Activated naive CD8-positive, alpha-beta T cell treated with anti-CD3 and anti-CD28 coated beads, Interleukin-2, amount 50 U/mL, for 24 hours (primary cell): ENCODE data around the gene RIPK3.

Experiments used
- ATAC-seq: fragments of 150-1000 bp; cut with Tn5 transposase; one replicate; pipeline ENCODE4 v1.10.0; 2021
- DNase-seq: peaks from one replicate; pipeline ENCODE4 v3.0.0; 2021
- H3K27ac Mint-ChIP-seq: one replicate; pipeline ENCODE4 v1.8.0; 2021; ENCODE audit warnings: mild to moderate bottlenecking, mixed read lengths
- H3K27me3 Mint-ChIP-seq: one replicate; pipeline ENCODE4 v1.8.0; 2021; ENCODE audit warnings: mixed read lengths
- H3K36me3 Mint-ChIP-seq: one replicate; pipeline ENCODE4 v1.8.0; 2021; ENCODE audit warnings: low read depth, mixed read lengths
- H3K4me1 Mint-ChIP-seq: one replicate; pipeline ENCODE4 v1.8.0; 2021; ENCODE audit warnings: mixed read lengths
- H3K4me3 Mint-ChIP-seq: one replicate; pipeline ENCODE4 v1.8.0; 2021; ENCODE audit warnings: mild to moderate bottlenecking, moderate library complexity, mixed read lengths
- H3K9me3 Mint-ChIP-seq: one replicate; pipeline ENCODE4 v1.8.0; 2021; ENCODE audit warnings: mixed read lengths

RIPK3 gene

DNA sequence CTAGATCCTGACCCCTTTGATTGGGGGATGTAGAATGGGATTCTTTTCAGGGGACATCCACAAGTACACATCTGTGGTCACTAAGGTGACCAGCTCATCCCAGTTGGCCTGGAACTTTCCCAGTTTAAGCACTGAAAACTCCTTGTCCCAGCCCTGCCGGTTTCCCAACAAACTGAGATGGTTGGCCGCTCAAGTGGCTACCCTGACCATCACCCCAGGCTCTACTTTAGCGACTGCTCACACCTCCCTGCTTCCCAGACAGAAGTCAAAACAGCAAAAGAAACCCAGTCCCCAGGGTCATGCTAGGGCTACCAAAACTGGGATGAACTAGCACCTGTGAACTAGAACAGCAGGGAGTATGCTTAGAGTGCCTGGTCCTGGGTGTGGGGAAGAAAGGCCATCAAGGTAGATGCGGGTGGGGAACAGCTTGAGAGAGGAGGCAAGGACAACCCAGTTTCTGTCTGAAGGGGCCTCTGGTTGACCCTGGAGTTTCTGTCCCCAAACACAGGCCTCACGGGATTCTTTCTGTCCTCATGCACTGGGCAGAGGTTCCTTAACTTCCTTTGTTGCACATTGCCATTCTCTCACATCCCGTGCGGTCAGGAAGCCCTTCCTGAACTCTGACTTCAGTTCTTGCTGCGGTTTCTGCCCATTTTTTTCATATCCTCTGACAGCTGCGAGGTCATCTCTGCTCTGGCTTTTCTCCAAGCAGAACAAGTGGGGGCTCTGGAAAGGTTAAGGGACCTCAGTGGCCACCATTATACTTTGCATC is 26.9 kb downstream of the RIPK3 start:
- no peak for DNase-seq
- ATAC-seq, result no peak
- Mint-ChIP-seq H3K4me1 (peaks cover 81% of the 10 kb centered on the region), H3K36me3 (peaks cover 29% of the 10 kb centered on the region), H3K4me3 (peak overlapping the region; percentile 68), H3K27ac (peak overlapping the region; percentile 40), H3K9me3 (no peaks in the 10 kb centered on the region), H3K27me3 (no peaks in the 10 kb centered on the region)

DNA sequence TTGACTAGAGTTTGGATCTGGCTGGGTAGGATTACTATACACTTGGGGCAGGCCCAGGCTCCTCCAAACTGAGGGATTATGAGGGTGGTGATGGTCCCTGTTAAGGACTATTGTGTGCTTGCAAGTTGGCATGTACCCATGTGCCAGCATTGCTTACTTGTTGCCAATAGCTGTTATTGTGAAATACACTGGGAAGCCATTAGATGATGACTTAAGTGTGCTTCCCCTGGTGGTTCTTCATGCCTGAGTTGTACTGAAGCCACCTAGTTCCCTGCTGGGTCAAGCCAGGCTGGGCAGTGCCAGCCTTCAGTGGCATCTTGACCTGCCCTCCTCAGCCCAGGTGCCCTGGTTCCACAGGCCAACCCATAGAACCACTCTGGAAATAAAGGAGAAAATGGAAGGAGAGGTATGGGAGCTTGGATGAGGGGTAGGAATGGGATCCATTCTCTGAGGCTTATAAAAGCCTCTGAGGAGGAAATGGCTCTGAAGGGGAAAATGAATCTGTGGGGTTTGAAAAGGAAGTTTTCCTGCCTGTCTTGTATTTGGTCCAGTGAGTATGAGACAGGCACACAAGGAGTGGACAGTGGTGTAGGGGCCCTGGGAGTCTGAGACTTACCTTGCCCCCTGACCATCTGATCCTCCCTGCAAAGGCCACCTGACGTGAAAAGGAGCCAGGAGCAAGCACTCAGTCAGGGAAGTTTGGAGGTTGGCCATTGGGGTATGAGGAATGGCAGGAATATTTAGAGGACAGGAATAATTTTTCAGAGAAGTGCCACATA is 27.8 kb downstream of the RIPK3 start:
- DNase-seq (no peak), ATAC-seq (no peak)
- Mint-ChIP-seq H3K9me3 (no peaks in the 10 kb centered on the region), H3K27ac (peak overlapping the region; percentile 39), H3K4me3 (peak overlapping the region; percentile 68), H3K27me3 (no peaks in the 10 kb centered on the region), H3K36me3 (peaks cover 33% of the 10 kb centered on the region), H3K4me1 (peaks cover 78% of the 10 kb centered on the region)

- peak; percentile 87 for ATAC-seq
- Mint-ChIP-seq H3K27ac (peak within 1 kb of the TSS; percentile 83), H3K4me1 (peaks cover 72% of the 10 kb centered on the region), H3K4me3 (peak within 1 kb of the TSS; percentile 74), H3K36me3 (peaks cover 42% of the 10 kb centered on the region), H3K9me3 (no peaks in the 10 kb centered on the region), H3K27me3 (no peaks in the 10 kb centered on the region)
- peak; percentile 67 for DNase-seq
Observed at GRCh38 chr14:24310646-24311604, 28.9 kb downstream of the RIPK3 start, which contains the start of gene LTB4R. LTB4R (plus strand) TSS chr14:24311502; CDS start chr14:24315652, 4,150 bp downstream.

- DNase-seq (no peak), ATAC-seq (no peak)
- Mint-ChIP-seq H3K4me1 (peaks cover 67% of the 10 kb centered on the region), H3K4me3 (peak overlapping the region; percentile 74), H3K36me3 (peaks cover 44% of the 10 kb centered on the region), H3K27ac (peak overlapping the region; percentile 83), H3K27me3 (no peaks in the 10 kb centered on the region), H3K9me3 (no peaks in the 10 kb centered on the region)
Observed at GRCh38 chr14:24310265-24310645, 29.5 kb downstream of the RIPK3 start.

DNA sequence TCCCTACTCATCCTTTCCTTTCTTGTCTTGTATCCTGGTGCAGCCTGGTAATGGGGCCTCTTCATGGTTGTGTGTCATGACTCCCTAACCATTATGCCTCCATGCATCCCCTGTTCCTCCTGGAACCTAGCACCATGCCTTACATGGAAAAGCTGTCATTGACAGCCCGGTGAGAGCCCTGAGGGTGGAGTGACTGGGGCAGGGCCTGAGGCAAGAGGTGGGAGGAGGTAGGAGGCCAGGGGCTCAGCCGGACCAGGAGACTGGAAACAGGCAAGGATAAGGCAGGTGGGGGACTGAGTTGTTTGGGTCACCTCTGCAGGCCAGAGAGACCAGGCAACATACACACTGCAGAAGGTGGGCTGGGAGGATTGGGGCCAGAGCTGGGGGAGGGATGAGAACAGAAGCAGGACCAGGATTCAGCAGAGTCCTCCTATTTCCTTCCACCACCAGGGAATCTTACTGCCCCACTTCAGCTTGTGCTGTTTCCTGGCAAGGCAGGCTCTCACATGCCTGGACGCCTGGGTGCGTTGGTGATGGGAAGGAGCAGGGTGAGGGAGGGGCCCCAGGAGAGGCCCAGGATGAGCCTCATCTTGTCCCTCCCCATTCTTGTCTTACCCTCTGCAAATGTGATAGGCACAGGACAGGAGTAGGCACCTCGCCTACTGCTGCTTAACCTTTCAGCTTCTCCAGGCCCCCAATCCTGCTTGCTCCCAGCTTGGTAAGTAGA is 30.1 kb downstream of the RIPK3 start, which contains the start of gene LTB4R2:
Gene LTB4R2, plus strand, starts transcription at position 603 of the 727 bp plus-strand sequence. CDS start 525 bp downstream, outside the sequence.
- peaks cover 49% of the 10 kb centered on the region for H3K36me3 Mint-ChIP-seq
- H3K9me3 Mint-ChIP-seq, result no peaks in the 10 kb centered on the region
- peak within 1 kb of the TSS; percentile 83 for H3K27ac Mint-ChIP-seq
- peak within 1 kb of the TSS; percentile 74 for H3K4me3 Mint-ChIP-seq
- no peaks in the 10 kb centered on the region for H3K27me3 Mint-ChIP-seq
- ATAC-seq (no peak), DNase-seq (no peak)
- H3K4me1 Mint-ChIP-seq, result peaks cover 61% of the 10 kb centered on the region

GRCh38 chr14:24308342-24309124 is 31.3 kb downstream of the RIPK3 start:
- no peak for DNase-seq
- Mint-ChIP-seq H3K27ac (no peak overlapping the region), H3K36me3 (peaks cover 48% of the 10 kb centered on the region), H3K4me3 (no peak overlapping the region), H3K9me3 (no peaks in the 10 kb centered on the region), H3K4me1 (peaks cover 50% of the 10 kb centered on the region), H3K27me3 (no peaks in the 10 kb centered on the region)
- ATAC-seq, result no peak

GRCh38 chr14:24307575-24308341 is 32.0 kb downstream of the RIPK3 start, which contains the start of gene CIDEB:
CIDEB (minus strand) TSS chr14:24307977; CDS start chr14:24307858, 119 bp downstream.
- Mint-ChIP-seq H3K4me3 (no peak within 1 kb of the TSS), H3K9me3 (no peaks in the 10 kb centered on the region), H3K36me3 (peaks cover 51% of the 10 kb centered on the region), H3K27me3 (no peaks in the 10 kb centered on the region), H3K4me1 (peaks cover 42% of the 10 kb centered on the region), H3K27ac (peak within 1 kb of the TSS; percentile 4)
- ATAC-seq, result no peak
- peak; percentile 71 for DNase-seq

DNA sequence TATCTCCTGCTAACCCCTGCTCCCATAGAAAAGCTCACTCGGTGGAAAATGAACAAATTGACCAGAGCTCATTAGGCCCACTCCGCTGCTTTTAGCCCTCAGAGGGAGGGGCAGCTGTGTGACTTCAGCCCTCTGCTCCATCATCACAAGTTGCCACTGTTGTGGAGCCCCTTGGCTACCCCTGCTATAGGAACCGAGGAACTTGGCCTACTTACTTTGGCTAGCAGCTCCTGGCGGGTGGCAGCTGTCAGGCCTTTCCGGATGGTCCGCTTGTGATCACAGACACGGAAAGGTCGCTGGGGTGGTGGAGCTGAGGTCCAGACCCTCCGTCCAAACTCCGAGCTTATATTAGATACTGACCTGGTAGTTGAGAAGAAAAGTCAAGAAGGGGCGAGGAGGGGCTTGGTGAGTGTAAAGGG is 32.6 kb downstream of the RIPK3 start:
- Mint-ChIP-seq H3K27me3 (no peaks in the 10 kb centered on the region), H3K27ac (no peak overlapping the region), H3K4me3 (no peak overlapping the region), H3K4me1 (peaks cover 36% of the 10 kb centered on the region), H3K9me3 (no peaks in the 10 kb centered on the region), H3K36me3 (peaks cover 51% of the 10 kb centered on the region)
- no peak for DNase-seq
- no peak for ATAC-seq

GRCh38 chr14:24304019-24304387 is 35.8 kb downstream of the RIPK3 start:
- ATAC-seq (no peak), DNase-seq (no peak)
- Mint-ChIP-seq H3K4me3 (no peak overlapping the region), H3K27me3 (no peaks in the 10 kb centered on the region), H3K4me1 (peaks cover 37% of the 10 kb centered on the region), H3K27ac (no peak overlapping the region), H3K9me3 (no peaks in the 10 kb centered on the region), H3K36me3 (peaks cover 60% of the 10 kb centered on the region)

- ATAC-seq (no peak), DNase-seq (no peak)
- H3K9me3 Mint-ChIP-seq, result no peaks in the 10 kb centered on the region
- peak overlapping the region; percentile 91 for H3K27ac Mint-ChIP-seq
- peaks cover 55% of the 10 kb centered on the region for H3K4me1 Mint-ChIP-seq
- H3K27me3 Mint-ChIP-seq, result no peaks in the 10 kb centered on the region
- peak overlapping the region; percentile 92 for H3K4me3 Mint-ChIP-seq
- peaks cover 36% of the 10 kb centered on the region for H3K36me3 Mint-ChIP-seq
Observed at GRCh38 chr14:24300326-24300980, 39.3 kb downstream of the RIPK3 start.

- Mint-ChIP-seq H3K4me1 (peaks cover 55% of the 10 kb centered on the region), H3K27me3 (no peaks in the 10 kb centered on the region)
Observed at GRCh38 chr14:24299255-24300191, 40.3 kb downstream of the RIPK3 start, which contains the start of the genes DHRS1 and NOP9. DHRS1 (minus strand) TSS chr14:24299780; CDS start chr14:24299106, 674 bp downstream. NOP9 (plus strand) TSS chr14:24299850; CDS start chr14:24299955, 105 bp downstream.

More at GRCh38 chr14:24299255-24300191, 40.3 kb downstream of the RIPK3 start, which contains the start of the genes DHRS1 and NOP9:
- Mint-ChIP-seq H3K4me3 (peak within 1 kb of the TSS; percentile 92), H3K27ac (peak within 1 kb of the TSS; percentile 91), H3K9me3 (no peaks in the 10 kb centered on the region), H3K36me3 (peaks cover 31% of the 10 kb centered on the region)
- ATAC-seq, result peak; percentile 72
- peak; percentile 96 for DNase-seq
